Measurements from ENCODE around the gene RGSL1. TPM values are rescaled to one million over a fixed set of nuclear protein-coding genes. Genes with fewer than 3 reads are reported as not detected.

The RGSL1 gene
- polyA plus RNA-seq, 1 donor from 2014 or later: not detected

GRCh38 chr1:182589931-182590330, 140.0 kb downstream of the RGSL1 start:
- Histone ChIP-seq H3K9me2 (ENCODE audit: insufficient read depth, low read length) (no peaks in the 10 kb centered on the region), H3K9me3 (ENCODE audit: low read length) (peaks cover 5% of the 10 kb centered on the region), H3F3A (ENCODE audit: insufficient read depth, low read length, poor library complexity, severe bottlenecking) (no peaks in the 10 kb centered on the region), H3K4me2 (ENCODE audit: low read length) (no peak overlapping the region), H3K27ac (ENCODE audit: low read length) (no peak overlapping the region), H3K79me2 (replicated peaks; ENCODE audit: insufficient read depth, low read length) (no peaks in the 10 kb centered on the region), H3K9ac (ENCODE audit: low read length) (no peak overlapping the region), H2AFZ (ENCODE audit: low read depth, low read length) (no peak overlapping the region), H3K27me3 (ENCODE audit: insufficient read depth, low read depth, low read length) (no peaks in the 10 kb centered on the region), H3K36me3 (ENCODE audit: insufficient read depth, low read length) (no peaks in the 10 kb centered on the region), H4K20me1 (ENCODE audit: insufficient read depth) (no peaks in the 10 kb centered on the region), H3K4me3 (ENCODE audit: low read length) (no peak overlapping the region)
- no peak for TF ChIP-seq EP300 (conservative IDR thresholded peaks at IDR 0.05; ENCODE audit: poor library complexity, severe bottlenecking)
- TF ChIP-seq MXI1 (conservative IDR thresholded peaks at IDR 0.05; ENCODE audit: poor library complexity, severe bottlenecking): no peak
- no peak for TF ChIP-seq CTCF (IDR thresholded peaks at IDR 0.05; ENCODE audit: poor library complexity, severe bottlenecking)
- no peak for TF ChIP-seq REST (IDR thresholded peaks at IDR 0.05; ENCODE audit: borderline replicate concordance)
- TF ChIP-seq EZH2 (IDR thresholded peaks at IDR 0.05; ENCODE audit: borderline replicate concordance, insufficient read depth, low read length, poor library complexity, severe bottlenecking): no peak
- no peak for TF ChIP-seq TAF1 (IDR thresholded peaks at IDR 0.05; ENCODE audit: low read depth)
- TF ChIP-seq POLR2AphosphoS5 (IDR thresholded peaks at IDR 0.05): no peak

GRCh38 chr1:182595641-182596240, 145.8 kb downstream of the RGSL1 start:
- no peak for TF ChIP-seq TAF1 (IDR thresholded peaks at IDR 0.05; ENCODE audit: low read depth)
- TF ChIP-seq EP300 (conservative IDR thresholded peaks at IDR 0.05; ENCODE audit: poor library complexity, severe bottlenecking): no peak
- no peak for TF ChIP-seq EZH2 (IDR thresholded peaks at IDR 0.05; ENCODE audit: borderline replicate concordance, insufficient read depth, low read length, poor library complexity, severe bottlenecking)
- TF ChIP-seq CTCF (IDR thresholded peaks at IDR 0.05; ENCODE audit: poor library complexity, severe bottlenecking): peak; percentile 67
- no peak for TF ChIP-seq REST (IDR thresholded peaks at IDR 0.05; ENCODE audit: borderline replicate concordance)
- peak; percentile 65 for TF ChIP-seq SMC3 (conservative IDR thresholded peaks at IDR 0.05; ENCODE audit: poor library complexity)
- TF ChIP-seq MXI1 (conservative IDR thresholded peaks at IDR 0.05; ENCODE audit: poor library complexity, severe bottlenecking): no peak
- TF ChIP-seq POLR2AphosphoS5 (IDR thresholded peaks at IDR 0.05): no peak
- TF ChIP-seq RAD21 (conservative IDR thresholded peaks at IDR 0.05): peak; percentile 49
- H3K9me3 ChIP-seq (ENCODE audit: low read length): no peaks in the 10 kb centered on the region
- no peak overlapping the region for H3K4me2 ChIP-seq (ENCODE audit: low read length)
- no peak overlapping the region for H2AFZ ChIP-seq (ENCODE audit: low read depth, low read length)
- no peak overlapping the region for H3K27ac ChIP-seq (ENCODE audit: low read length)
- H3K9ac ChIP-seq (ENCODE audit: low read length): no peak overlapping the region
- no peaks in the 10 kb centered on the region for H3K9me2 ChIP-seq (ENCODE audit: insufficient read depth, low read length)
- no peak overlapping the region for H3K4me3 ChIP-seq (ENCODE audit: low read length)
- no peaks in the 10 kb centered on the region for H3K36me3 ChIP-seq (ENCODE audit: insufficient read depth, low read length)
- no peaks in the 10 kb centered on the region for H3F3A ChIP-seq (ENCODE audit: insufficient read depth, low read length, poor library complexity, severe bottlenecking)
- H3K27me3 ChIP-seq (ENCODE audit: insufficient read depth, low read depth, low read length): no peaks in the 10 kb centered on the region
- no peaks in the 10 kb centered on the region for H4K20me1 ChIP-seq (ENCODE audit: insufficient read depth)
- H3K79me2 ChIP-seq (replicated peaks; ENCODE audit: insufficient read depth, low read length): no peaks in the 10 kb centered on the region

Data from neural cell (in vitro differentiated cells).